Activated CD8-positive, alpha-beta memory T cell treated with anti-CD3 and anti-CD28 coated beads, Interleukin-2, amount 50 U/mL, for 24 hours (primary cell): ENCODE measurements around the gene AMY1C.
"Not testable (repeated sequence)": the region's sequence is repeated elsewhere in the genome, so short reads cannot be mapped to it uniquely, and the experiment has no call there.

ENCODE experiments used
- DNase-seq: peaks from one replicate; pipeline ENCODE4 v3.0.0-alpha.2; 2020; ENCODE audit errors: extremely low read depth

The AMY1C gene

GRCh38 chr1:103749598-103749997, at the start of gene AMY1C:
AMY1C (plus strand) TSS chr1:103749898; CDS start chr1:103750470, 572 bp downstream.
- DNase-seq, result not testable (repeated sequence)

DNA sequence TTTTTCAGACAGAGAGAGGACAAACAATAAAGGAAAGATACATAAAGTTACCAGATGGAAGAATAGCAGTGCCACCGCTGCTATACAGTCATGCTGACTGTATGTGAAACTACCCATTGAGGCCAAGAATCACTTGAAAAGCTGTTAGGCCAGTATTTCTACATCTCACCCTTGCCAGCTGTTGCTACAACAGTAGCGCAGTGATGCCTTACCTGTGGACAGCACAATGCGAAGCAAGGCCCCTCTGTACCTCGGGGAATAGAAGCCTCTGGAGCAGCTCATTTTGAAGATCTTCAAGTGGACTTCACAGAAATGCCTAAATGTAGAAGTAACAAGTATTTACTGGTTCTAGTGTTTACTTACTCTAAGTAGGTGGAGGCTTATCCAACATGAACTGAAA, 49.0 kb upstream of the AMY1C start:
- DNase-seq, result not testable (repeated sequence)

- not testable (repeated sequence) for DNase-seq
Measured at GRCh38 chr1:103701256-103701655, 48.4 kb upstream of the AMY1C start.

DNA sequence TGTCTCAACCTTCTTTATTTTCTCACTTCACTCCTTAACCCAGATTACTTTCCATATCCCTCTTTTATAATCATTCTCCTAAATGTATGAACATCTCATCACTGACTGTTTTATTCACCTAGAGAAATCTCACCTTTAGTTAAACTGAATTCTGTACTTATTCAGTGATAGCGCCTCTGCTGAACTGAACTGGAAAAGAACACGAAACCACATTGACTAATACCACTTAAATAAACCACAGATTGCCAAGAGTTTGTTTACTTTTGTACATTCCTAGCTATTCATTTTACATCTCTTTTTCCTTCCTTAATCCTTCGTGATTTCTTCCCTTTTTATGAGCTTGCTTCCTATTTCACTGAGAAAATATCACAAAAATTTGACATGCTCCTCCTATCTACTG, 42.0 kb upstream of the AMY1C start:
- not testable (repeated sequence) for DNase-seq

DNA sequence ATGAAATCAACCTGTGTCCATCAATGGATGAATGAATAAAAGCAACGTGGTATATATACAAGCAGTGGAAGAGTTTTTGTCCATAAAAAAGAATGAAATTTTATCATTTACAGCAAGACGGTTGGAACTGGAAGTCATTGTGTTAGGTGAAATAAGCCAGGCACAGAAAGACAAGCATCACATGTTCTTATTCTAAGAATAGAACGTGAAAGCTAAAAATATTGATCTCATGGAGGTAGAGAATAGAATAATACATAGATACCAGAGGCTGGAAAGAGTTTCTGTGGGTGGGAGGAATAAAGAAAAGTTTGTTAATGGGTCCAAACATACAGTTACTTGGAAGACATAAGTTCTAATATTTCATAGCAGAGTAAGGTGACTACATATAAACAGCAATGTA, 39.3 kb upstream of the AMY1C start:
- DNase-seq, result not testable (repeated sequence)

DNA sequence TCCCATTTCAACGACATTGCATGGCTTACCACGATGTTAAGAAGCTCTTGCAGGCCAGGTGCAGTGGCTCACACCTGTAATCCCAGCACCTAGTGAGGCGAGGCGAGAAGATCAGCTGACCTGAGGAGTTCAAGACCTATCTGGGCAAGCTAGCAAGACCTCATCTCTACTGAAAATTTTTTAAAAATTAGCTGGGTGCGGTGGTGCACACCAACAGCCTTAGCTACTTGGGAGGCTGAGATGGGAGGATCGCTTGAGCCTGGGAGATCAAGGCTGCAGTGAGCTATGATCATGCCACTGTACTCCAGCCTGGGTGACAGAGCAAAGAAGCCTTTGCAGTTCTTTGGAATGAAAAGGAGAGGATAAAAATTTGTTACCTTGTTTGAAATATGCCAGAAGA, 32.3 kb upstream of the AMY1C start:
- not testable (repeated sequence) for DNase-seq

- not testable (repeated sequence) for DNase-seq
Measured at GRCh38 chr1:103721473-103721872, 28.2 kb upstream of the AMY1C start.

DNA sequence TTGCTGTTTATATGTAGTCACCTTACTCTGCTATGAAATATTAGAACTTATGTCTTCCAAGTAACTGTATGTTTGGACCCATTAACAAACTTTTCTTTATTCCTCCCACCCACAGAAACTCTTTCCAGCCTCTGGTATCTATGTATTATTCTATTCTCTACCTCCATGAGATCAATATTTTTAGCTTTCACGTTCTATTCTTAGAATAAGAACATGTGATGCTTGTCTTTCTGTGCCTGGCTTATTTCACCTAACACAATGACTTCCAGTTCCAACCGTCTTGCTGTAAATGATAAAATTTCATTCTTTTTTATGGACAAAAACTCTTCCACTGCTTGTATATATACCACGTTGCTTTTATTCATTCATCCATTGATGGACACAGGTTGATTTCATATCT, 14.4 kb upstream of the AMY1C start:
- DNase-seq, result not testable (repeated sequence)

DNA sequence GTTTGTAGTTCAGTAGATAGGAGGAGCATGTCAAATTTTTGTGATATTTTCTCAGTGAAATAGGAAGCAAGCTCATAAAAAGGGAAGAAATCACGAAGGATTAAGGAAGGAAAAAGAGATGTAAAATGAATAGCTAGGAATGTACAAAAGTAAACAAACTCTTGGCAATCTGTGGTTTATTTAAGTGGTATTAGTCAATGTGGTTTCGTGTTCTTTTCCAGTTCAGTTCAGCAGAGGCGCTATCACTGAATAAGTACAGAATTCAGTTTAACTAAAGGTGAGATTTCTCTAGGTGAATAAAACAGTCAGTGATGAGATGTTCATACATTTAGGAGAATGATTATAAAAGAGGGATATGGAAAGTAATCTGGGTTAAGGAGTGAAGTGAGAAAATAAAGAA, 11.7 kb upstream of the AMY1C start:
- DNase-seq, result not testable (repeated sequence)

- not testable (repeated sequence) for DNase-seq
Measured at GRCh38 chr1:103744449-103744848, 5.2 kb upstream of the AMY1C start.

GRCh38 chr1:103745040-103745439, 4.7 kb upstream of the AMY1C start:
- not testable (repeated sequence) for DNase-seq

DNA sequence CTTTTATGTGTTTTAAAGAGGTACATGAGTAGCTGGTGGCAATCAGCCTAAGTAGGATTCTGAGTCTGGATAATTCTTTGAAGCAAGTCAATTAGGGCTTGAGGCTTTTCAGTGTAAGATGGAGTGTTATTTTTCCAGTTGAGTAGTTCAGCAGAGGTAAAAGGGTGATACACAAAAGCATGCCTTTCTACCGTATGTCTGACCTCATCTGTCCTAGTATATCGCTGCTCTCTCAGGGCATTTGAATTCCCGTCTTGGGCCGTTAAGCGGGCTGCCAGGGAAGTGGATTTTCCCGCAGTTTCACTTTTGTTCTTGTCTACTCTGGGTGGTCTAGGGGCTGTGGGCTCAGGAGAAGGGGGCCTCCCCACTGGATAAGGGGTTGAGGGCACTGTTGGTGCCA, 1.4 kb upstream of the AMY1C start:
- not testable (repeated sequence) for DNase-seq

- no peak for DNase-seq
Measured at GRCh38 chr1:103761896-103762295, 12.2 kb downstream of the AMY1C start.

DNA sequence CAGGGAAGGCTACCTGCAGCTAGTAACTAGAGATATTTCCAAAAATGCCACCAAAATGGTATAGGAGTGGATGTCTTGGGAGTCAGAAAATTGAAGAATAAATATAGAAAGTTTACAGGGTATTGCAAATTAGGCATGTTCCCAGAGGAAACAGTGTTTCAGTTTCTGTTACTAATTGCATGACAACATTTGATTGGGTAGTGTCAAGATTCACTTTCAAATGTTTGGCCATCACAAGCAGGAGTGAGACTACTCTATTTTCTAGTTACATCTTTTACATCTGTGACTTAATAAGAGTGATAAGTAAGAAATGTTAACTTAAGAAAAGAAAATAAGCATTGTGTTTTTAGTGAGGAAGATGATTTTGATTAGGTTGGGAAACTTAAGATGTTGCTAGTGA, 30.2 kb downstream of the AMY1C start:
- DNase-seq, result no peak

DNA sequence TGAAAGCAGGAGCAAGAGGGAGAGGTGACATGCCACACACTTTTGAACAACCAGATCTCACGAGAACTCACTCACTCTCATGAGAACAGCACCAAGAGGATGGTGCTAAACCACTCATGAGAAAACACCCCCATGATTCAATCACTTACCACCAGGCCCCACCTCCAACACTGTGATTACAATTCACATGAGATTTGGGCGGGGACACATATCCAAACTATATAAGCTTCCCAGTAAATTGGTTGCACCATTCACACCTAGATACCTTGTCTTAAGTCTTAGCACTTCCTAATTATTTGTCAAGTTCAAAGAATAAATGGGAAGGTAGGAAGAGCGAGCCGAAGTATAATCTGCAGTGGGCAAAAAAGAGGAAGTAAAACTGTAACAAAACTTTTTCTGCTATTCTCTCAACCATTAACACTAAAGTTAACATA, 34.3 kb downstream of the AMY1C start:
- no peak for DNase-seq

- DNase-seq, result no peak
Measured at GRCh38 chr1:103788377-103788776, 38.7 kb downstream of the AMY1C start.

DNA sequence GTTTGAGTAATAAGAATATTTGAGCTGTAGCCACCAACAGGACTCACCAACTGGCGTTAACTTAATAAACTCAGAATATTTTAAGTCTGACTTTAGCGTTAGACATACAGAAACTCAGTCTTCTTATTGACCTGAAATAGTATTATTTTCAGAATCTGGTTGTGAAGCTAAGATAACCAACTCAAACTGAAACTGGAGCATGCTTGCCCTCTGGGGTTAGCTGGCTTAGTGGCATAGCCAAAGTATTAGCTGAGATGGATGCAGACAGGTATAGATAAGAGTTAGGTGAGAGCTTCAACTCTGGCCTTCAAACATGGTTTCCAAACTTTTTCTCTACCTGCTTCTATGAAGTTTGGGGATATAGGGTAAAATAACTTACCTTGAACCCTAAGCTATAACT, 40.5 kb downstream of the AMY1C start:
- no peak for DNase-seq
